HL-60/S4 treated with retinoic acid at 250 ng/mL for 4 days and 3 days (cell line): ENCODE measurements around the gene ALDH7A1.
"Not testable (repeated sequence)": the region's sequence is repeated elsewhere in the genome, so short reads cannot be mapped to it uniquely, and the experiment has no call there.

Experiments
- in situ Hi-C: fragments of 300-500 bp; cut with MboI; formaldehyde crosslinking; loops from 2 replicates; pipeline ENCODE4 v1.7.0; 2022; ENCODE audit warnings: low sequenced_read_pairs

The ALDH7A1 gene

GRCh38 chr5:126595486-126596083 is 566 bp upstream of the ALDH7A1 start:
- in situ Hi-C loops, result no loop called here

- in situ Hi-C loops, result no loop called here
These were observed 3.5 kb downstream of the ALDH7A1 start for GRCh38 chr5:126591549-126591948.

DNA sequence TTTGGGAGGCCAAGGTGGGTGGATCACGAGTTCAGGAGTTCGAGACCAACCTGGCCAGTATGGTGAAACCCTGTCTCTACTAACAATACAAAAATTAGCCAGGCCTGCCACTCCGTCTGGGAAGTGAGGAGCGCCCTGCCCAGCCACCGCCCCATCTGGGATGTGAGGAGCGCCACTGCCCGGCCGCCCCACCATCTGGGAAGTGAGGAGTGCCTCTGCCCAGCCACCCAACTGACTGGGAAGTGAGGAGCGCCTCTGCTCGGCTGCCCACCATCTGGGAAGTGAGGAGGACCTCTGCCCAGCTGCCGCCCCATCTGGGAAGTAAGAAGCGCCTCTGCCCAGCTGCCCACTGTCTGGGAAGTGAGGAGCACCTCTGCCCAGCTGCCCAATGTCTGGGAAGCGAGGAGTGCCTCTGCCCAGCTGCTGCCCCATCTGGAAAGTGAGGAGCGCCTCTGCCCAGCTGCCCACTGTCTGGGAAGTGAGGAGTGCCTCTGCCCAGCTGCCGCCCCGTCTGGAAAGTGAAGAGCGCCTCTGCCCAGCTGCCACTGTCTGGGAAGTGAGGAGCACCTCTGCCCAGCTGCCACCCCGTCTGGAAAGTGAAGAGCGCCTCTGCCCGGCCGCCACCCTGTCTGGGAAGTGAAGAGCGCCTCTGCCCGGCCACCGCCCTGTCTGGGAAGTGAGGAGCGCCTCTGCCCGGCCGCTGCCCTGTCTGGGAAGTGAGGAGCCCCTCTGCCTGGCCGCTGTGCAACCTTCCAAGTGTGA is 5.3 kb downstream of the ALDH7A1 start:
- in situ Hi-C loops, result no loop called here

DNA sequence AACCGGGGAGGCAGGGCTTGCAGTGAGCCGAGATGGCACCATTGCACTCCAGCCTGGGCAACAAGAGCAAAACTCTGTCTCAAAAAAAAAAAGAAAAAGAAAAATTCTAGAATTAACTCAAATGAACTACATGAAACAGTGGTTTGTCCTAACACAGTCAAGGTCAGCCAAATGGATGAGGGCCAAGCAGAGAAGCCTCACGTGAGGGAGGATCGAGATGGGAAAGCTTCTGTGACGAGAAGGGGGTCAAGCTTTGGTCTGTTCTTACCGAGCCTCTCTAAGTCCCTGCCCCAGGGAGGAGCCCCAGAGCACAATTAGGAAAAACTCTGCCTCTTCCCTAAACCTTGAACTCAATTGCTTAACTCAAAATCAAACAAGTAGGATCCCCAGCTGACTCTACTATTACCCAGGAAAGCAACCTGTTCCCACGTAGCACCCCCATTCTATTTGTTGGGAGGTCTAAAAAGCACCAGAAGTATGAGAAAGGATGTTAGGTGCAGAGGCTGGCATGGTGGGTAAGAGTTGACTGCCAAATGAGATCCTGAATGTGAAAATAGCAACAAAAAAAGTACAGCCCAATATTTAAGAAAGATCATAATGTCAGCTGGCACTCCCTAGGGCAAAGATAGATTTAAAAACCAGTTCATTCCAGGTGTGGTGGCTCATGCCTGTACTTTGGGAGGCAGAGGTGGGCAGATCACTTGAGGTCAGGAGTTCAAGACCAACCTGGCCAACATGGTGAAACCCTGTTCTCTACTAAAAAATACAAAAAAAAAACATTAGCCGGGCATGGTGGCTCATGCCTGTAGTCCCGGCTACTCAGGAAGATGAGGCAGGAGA is 7.2 kb downstream of the ALDH7A1 start:
- in situ Hi-C loops, result no loop called here

DNA sequence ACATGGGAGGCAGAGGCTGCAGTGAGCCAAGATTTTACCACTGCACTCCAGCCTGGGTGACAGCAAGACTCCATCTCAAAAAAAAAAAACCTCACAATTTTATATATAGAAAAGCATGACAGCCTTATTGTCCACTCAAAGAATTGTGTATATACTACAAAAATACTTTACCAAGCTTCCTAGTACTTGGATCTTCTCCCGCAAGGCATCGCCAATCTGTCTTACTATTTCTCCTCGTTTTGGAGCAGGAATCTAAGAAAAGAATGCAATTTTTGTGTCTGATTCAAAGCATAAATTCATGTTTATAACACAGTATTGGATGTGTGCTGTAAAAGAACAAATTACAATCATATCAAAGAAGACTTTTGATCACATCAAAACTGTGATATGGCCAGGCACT is 11.3 kb downstream of the ALDH7A1 start:
- in situ Hi-C loops, result no loop called here

- in situ Hi-C loops, result no loop called here
These were observed 15.3 kb downstream of the ALDH7A1 start for GRCh38 chr5:126579716-126580115.

- in situ Hi-C loops, result no loop called here
These were observed 17.6 kb downstream of the ALDH7A1 start for GRCh38 chr5:126577415-126577814.

DNA sequence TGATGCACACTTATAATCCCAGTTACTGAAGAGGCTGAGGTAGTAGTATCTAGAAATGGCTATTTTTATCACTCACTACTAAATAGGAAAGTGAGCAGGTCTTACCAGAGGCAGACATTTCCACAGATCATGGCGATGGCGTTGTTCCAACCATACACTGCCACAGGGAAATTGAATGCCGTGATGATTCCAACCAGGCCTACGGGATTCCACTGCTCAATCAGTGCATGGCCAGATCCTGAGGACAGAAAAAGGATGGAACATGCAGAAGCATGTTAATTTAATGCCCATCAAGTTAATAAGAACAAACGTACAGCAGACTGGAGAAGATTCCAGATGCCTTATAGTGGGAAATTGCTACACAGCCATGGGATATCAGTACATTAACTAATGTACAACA is 18.0 kb downstream of the ALDH7A1 start:
- in situ Hi-C loops, result no loop called here

- in situ Hi-C loops, result no loop called here
These were observed 19.4 kb downstream of the ALDH7A1 start for GRCh38 chr5:126575644-126576043.

DNA sequence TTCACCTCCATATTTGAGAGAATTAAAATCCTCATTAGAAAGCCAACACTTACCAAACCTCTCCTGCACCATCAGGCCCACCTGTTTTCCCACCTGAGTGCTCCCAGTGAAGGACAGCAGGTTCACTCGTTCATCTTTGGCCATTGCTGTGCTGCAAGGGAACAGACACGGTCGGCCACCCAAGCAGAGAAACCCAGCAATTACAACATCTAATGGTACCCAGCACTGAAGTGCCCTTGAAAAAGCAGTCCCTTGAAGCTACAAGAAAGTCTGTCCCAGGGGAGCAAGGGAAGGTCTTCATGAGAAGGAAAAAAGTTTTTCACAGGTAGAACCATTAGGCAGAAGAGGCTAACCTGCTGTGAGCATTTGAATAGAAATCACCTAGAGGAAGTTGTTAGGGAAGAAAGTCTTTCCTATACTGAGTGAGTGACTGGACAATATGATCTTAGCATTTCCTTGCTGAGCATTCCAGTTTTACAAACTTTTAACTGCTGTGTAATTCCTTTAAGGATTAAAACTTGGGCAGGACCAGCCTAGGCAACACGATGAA is 26.7 kb downstream of the ALDH7A1 start:
- in situ Hi-C loops, result no loop called here

DNA sequence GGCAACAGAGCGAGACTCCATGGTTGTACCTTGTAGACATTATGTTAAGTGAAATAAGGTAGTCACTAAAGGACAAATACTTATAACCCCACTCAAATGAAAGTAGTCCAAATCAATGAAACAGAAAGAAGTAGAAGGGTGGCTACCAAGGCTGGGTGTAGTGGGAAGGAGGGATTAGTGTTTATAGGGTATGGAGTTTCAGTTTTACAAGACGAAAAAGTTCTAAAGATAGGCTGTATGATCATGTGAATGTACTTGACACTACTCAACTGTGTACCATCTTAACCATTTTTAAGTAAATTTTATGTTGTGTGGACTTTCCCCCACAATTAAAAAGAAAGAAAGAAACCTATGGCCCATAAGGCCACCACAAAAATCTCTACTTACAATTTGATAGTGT is 32.2 kb downstream of the ALDH7A1 start:
- in situ Hi-C loops, result no loop called here

DNA sequence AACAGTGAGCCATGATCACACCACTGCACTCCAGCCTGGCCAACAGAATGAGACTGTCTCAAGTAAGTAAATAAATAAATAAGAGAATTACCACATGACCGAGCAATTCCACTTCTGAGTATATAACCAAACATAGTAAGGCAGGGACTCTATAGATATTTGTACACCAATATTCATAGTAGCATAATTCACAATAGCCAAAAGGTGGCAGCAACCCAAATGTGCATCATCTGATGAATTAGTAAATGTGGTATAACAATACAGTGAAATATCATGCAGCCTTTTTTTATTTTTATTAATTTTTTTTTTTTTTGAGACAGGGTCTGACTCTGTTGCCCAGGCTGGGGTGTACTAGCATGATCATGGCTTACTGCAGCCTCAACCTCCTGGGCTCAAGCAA is 33.1 kb downstream of the ALDH7A1 start:
- in situ Hi-C loops, result no loop called here

- in situ Hi-C loops, result not testable (repeated sequence)
These were observed 39.9 kb downstream of the ALDH7A1 start for GRCh38 chr5:126555101-126555500.

- in situ Hi-C loops, result no loop called here
These were observed 42.4 kb downstream of the ALDH7A1 start for GRCh38 chr5:126552614-126553013.

DNA sequence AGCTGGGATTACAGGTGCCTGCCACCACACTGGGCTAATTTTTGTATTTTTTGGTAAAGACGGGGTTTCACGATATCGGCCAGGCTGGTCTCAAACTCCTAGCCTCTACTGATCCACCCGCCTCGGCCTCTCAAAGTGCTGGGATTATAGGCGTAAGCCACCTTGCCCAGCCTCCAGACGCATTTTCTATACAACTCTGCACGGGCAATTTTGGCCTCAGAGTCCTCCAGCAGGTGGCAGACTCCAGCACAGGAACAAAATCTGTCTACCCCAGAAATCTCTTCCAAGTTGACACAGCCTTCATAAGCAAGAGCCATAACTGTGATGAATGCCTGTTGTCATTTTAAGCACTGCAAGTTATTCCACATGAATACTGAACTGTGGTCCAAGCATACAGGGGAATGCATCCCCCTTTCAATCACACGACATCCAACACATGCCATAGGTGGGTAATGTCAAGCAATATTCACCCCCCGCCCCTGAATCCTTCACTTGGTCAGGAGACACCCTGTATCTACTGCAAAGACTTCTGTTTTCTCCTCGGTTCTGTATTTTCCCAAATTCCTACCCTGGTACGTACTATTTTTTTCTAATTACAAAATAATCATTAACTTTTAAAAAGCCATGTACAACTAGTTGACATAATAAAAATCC is 50.8 kb downstream of the ALDH7A1 start:
- in situ Hi-C loops, result loop anchor here (25.0 kb wide), 1 partner anchor 207 kb away; no protein-coding TSS in a partner anchor

DNA sequence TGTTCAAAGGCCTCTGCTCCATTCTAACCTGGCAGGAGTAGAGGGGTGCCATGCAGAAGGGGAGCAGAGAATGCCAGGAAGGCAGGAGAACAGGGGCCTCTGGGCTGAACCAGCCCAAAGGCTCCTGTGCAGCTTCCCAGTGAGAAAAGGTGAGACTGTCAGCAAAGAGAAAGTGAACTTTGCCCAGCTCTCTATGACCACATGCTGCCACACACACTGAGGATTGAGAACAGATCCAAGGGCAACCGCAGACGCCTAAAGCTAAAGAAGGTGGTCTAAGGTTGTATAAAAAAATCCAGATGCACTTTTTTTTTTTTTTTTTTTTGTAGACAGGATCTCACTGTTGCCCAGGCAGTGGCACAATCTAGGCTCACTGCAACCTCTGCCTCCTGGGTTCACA is 51.4 kb downstream of the ALDH7A1 start:
- in situ Hi-C loops, result loop anchor here (25.0 kb wide), 1 partner anchor 206 kb away; no protein-coding TSS in a partner anchor

DNA sequence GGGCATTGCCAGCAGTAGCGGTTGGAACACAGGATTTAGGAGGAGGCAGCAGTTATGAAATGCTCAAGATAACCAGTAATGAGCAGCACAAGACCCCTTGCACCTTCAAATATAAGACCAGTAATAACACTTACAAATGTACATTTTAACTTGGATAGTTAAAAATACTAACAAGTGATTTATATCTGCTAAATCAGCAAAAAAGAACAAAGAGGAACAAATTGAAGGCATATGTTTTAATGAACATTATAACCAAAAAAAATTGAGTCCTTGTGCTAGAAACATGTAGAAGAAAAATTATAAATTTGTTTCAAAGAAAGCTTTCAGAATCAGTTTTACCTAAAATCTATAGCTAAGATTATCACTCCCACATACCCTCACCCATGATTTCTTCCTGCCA is 52.0 kb downstream of the ALDH7A1 start:
- in situ Hi-C loops, result loop anchor here (25.0 kb wide), 1 partner anchor 206 kb away; no protein-coding TSS in a partner anchor

DNA sequence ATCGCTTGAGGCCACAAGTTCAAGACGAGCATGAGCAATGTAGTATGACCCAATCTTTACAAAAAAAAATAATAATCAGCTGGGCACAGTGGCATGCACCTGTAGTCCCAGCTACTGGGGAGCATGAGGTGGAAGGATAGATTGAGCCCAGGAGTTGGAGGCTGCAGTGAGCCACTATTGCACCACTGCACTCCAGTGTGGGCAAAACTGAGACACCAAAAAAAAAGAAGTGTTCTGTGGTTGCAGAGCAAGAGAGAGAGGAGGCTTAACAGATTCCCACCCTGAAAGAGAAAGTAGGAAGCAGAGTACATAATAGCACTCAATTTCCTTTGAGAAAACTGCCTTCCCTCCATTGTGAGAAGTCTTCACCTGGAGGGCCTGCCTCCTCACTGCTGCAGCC is 52.6 kb downstream of the ALDH7A1 start:
- in situ Hi-C loops, result loop anchor here (25.0 kb wide), 1 partner anchor 205 kb away; no protein-coding TSS in a partner anchor

DNA sequence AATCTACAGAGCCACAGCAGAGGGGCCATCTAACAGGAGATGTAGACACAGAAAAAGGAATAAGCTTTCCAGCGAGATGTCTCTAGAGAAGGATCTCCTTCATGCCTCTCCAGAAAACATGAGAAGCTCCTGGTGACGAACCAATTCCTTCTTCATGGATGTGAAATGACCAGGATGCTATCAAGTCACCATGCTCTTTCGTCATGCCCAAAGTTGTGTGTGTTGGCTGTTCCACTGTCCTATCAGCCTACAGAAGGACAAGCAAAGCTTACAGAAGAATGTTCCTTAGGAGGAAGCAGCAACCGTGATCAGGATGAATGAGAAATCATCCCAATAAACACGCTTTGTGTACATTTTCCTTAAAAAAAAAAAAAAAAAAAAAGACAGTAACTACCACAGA is 54.4 kb downstream of the ALDH7A1 start:
- in situ Hi-C loops, result loop anchor here (25.0 kb wide), 1 partner anchor 203 kb away; no protein-coding TSS in a partner anchor

GRCh38 chr5:126538579-126538978 is 56.4 kb downstream of the ALDH7A1 start:
- in situ Hi-C loops, result loop anchor here (25.0 kb wide), 1 partner anchor 201 kb away; no protein-coding TSS in a partner anchor
